Measurements from ENCODE around the gene SLC38A4.

DNA sequence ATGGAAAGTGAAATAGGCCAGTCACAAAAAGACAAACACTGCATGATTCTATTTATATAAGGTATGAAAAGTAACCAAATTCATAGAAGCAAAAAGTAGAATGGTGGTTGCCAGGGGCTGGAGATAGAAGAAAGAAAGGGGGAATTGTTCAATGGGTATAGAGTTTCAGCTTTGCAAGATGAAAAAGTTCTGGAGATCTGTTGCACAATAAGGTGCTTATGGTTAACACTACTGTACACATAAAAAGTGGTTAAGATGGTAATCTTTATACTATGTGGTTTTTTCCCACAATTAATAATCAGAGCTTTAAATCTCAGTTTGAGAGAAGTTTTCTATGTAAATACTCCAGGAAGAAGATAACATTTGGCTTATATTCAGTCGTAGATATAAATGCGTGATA, 73.4 kb downstream of the SLC38A4 start:
- TF ChIP-seq EZH2 (IDR thresholded peaks at IDR 0.05; ENCODE audit: insufficient read depth, poor library complexity, severe bottlenecking), result no peak
- no peak for TF ChIP-seq EZH2phosphoT487 (IDR thresholded peaks at IDR 0.05; ENCODE audit: insufficient read depth, low read depth)

All from GM23248 (cell line).